Chondrocyte (in vitro differentiated cells): ENCODE data around the gene ARID3C. TPM values are rescaled to one million over a fixed set of nuclear protein-coding genes. Genes with fewer than 3 reads are reported as not detected.

Experiments used
- DNase-seq: peaks from one replicate; pipeline ENCODE4 v3.0.0; 2021; ENCODE audit warnings: mixed read lengths, low spot score
- H3K27ac Mint-ChIP-seq: one replicate; pipeline ENCODE4 v1.8.0; 2021; ENCODE audit warnings: mild to moderate bottlenecking, moderate library complexity, mixed read lengths; ENCODE audit not compliant: unreplicated experiment
- H3K27me3 Mint-ChIP-seq: 2 replicates; pipeline ENCODE4 v1.8.0; 2021; ENCODE audit warnings: low read depth, mixed read lengths
- H3K36me3 Mint-ChIP-seq: 2 replicates; pipeline ENCODE4 v1.8.0; 2021; ENCODE audit warnings: low read depth, mixed read lengths
- H3K4me1 Mint-ChIP-seq: 2 replicates; pipeline ENCODE4 v1.8.0; 2021; ENCODE audit warnings: low read depth, mild to moderate bottlenecking, mixed read lengths
- H3K4me3 Mint-ChIP-seq: one replicate; pipeline ENCODE4 v1.8.0; 2021; ENCODE audit warnings: mild to moderate bottlenecking, moderate library complexity, mixed read lengths; ENCODE audit not compliant: unreplicated experiment
- H3K9me3 Mint-ChIP-seq: 2 replicates; pipeline ENCODE4 v1.8.0; 2021; ENCODE audit warnings: low read depth, mixed read lengths
- CTCF ChIP-seq: fragments of 200-600 bp; sonication (generic); IDR thresholded peaks from 2 replicates; pipeline ENCODE4 v1.5.0; 2021; ENCODE audit warnings: antibody characterized with exemption, mild to moderate bottlenecking, moderate library complexity
- total RNA-seq: library from RNA; stranded (reverse); gene quantifications from 3 replicates; pipeline ENCODE4 v1.2.1, GENCODE V29; 2021

ARID3C gene
- total RNA-seq, 1 donor from 2014 or later = 0.20 TPM

DNA sequence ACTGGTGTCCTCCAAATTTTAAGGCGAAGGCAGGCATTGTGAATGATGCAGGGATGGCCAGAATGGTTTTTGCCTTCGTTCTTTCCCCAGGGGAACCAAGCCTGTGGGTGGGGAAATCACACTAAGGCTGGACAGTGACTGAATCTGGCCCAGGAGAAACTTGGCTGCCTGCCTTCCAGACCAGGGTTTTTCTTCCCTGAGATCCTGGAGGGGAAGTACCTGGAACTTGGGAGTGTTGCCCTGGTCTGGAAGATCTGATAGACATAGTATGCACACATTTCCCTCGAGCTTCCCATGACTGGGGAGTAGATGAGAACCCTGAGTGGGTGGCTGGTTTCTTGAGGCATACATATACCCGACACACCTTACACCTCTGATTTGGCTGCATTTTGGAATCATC, 22.5 kb upstream of the ARID3C start:
- no peaks in the 10 kb centered on the region for H3K27me3 Mint-ChIP-seq
- no peak for TF ChIP-seq CTCF
- H3K27ac Mint-ChIP-seq = peak overlapping the region; percentile 98
- peaks cover 68% of the 10 kb centered on the region for H3K4me1 Mint-ChIP-seq
- H3K4me3 Mint-ChIP-seq = peak overlapping the region; percentile 81
- no peaks in the 10 kb centered on the region for H3K9me3 Mint-ChIP-seq
- no peak for DNase-seq
- H3K36me3 Mint-ChIP-seq = peaks cover 11% of the 10 kb centered on the region

GRCh38 chr9:34650816-34651215, 21.9 kb upstream of the ARID3C start:
- no peak for DNase-seq

GRCh38 chr9:34648673-34649072, 19.8 kb upstream of the ARID3C start:
- no peaks in the 10 kb centered on the region for H3K27me3 Mint-ChIP-seq

More at GRCh38 chr9:34650816-34651215, 21.9 kb upstream of the ARID3C start:
- H3K27ac Mint-ChIP-seq = peak overlapping the region; percentile 98
- no peaks in the 10 kb centered on the region for H3K9me3 Mint-ChIP-seq
- no peak for TF ChIP-seq CTCF
- H3K27me3 Mint-ChIP-seq = no peaks in the 10 kb centered on the region
- H3K36me3 Mint-ChIP-seq = peaks cover 9% of the 10 kb centered on the region
- peaks cover 73% of the 10 kb centered on the region for H3K4me1 Mint-ChIP-seq
- no peak overlapping the region for H3K4me3 Mint-ChIP-seq

DNA sequence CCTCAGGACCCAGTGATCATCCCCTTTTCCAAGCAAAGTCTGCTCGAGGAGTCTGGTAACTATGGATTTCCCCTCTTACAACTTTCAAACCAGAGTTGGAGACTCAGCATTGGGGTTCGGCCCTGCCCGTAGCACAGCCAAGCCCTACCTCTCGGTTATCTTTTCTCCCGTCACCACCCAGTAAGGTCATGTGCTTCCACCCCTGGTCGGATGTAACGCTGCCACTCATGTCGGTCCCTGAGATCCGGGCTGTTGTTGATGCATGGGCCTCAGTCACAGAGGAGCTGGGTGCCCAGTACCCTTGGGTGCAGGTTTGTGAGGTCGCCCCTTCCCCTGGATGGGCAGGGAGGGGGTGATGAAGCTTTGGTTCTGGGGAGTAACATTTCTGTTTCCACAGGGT, 18.8 kb upstream of the ARID3C start:
- TF ChIP-seq CTCF = no peak
- peak overlapping the region; percentile 84 for H3K4me3 Mint-ChIP-seq
- peak overlapping the region; percentile 59 for H3K27ac Mint-ChIP-seq
- H3K27me3 Mint-ChIP-seq = no peaks in the 10 kb centered on the region
- H3K36me3 Mint-ChIP-seq = peaks cover 9% of the 10 kb centered on the region
- no peak for DNase-seq
- H3K9me3 Mint-ChIP-seq = no peaks in the 10 kb centered on the region
- peaks cover 48% of the 10 kb centered on the region for H3K4me1 Mint-ChIP-seq

More at GRCh38 chr9:34648673-34649072, 19.8 kb upstream of the ARID3C start:
- no peaks in the 10 kb centered on the region for H3K9me3 Mint-ChIP-seq
- DNase-seq = no peak
- H3K36me3 Mint-ChIP-seq = peaks cover 9% of the 10 kb centered on the region
- H3K27ac Mint-ChIP-seq = no peak overlapping the region
- H3K4me1 Mint-ChIP-seq = peaks cover 58% of the 10 kb centered on the region
- H3K4me3 Mint-ChIP-seq = no peak overlapping the region
- TF ChIP-seq CTCF = no peak

DNA sequence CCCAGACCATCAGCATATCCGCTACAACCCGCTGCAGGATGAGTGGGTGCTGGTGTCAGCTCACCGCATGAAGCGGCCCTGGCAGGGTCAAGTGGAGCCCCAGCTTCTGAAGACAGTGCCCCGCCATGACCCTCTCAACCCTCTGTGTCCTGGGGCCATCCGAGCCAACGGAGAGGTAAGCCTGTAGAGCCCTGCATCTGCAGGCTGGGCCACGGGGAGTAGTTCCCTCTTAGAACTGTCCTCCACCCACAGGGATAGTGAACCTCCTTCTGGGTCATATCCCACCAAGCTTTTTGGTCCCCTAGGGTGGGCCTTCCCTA, 18.2 kb upstream of the ARID3C start:
- Mint-ChIP-seq H3K27me3 (no peaks in the 10 kb centered on the region), H3K9me3 (no peaks in the 10 kb centered on the region), H3K27ac (peak overlapping the region; percentile 91), H3K4me3 (peak overlapping the region; percentile 84), H3K36me3 (peaks cover 9% of the 10 kb centered on the region), H3K4me1 (peaks cover 42% of the 10 kb centered on the region)
- no peak for TF ChIP-seq CTCF
- DNase-seq = no peak
